Mucosa of rectum (tissue), 2 donors: ENCODE measurements around the gene SKI.

Source experiments
- H3K27ac ChIP-seq, 2 donors: one replicate each; pipeline ENCODE4 v1.7.0; 2013; ENCODE audit warnings: inconsistent platforms in 2 of 2, low read depth in 2 of 2, low read length in 2 of 2
- H3K27me3 ChIP-seq, 2 donors: one replicate each; pipeline ENCODE4 v1.7.0; 2013; ENCODE audit warnings: low read length in 2 of 2; ENCODE audit not compliant: control insufficient read depth in 2 of 2, insufficient read depth in 2 of 2
- H3K36me3 ChIP-seq, 2 donors: one replicate each; pipeline ENCODE4 v1.7.0; 2013; ENCODE audit warnings: low read length in 2 of 2; ENCODE audit not compliant: control insufficient read depth in 2 of 2, insufficient read depth in 2 of 2
- H3K4me1 ChIP-seq, 2 donors: one replicate each; pipeline ENCODE4 v1.7.0; 2013; ENCODE audit warnings: low read length in 2 of 2, mild to moderate bottlenecking in 1 of 2; ENCODE audit not compliant: control insufficient read depth in 2 of 2, insufficient read depth in 2 of 2
- H3K4me3 ChIP-seq, 2 donors: one replicate each; pipeline ENCODE4 v1.7.0; 2013; ENCODE audit warnings: low read length in 2 of 2
- H3K9ac ChIP-seq, 2 donors: one replicate each; pipeline ENCODE4 v1.7.0; 2013; ENCODE audit warnings: low read length in 2 of 2, low read depth in 1 of 2, mild to moderate bottlenecking in 1 of 2
- H3K9me3 ChIP-seq, 2 donors: one replicate each; pipeline ENCODE4 v1.7.0; 2013; ENCODE audit warnings: low read length in 2 of 2; ENCODE audit not compliant: control insufficient read depth in 2 of 2
- donor health status: healthy.
- donor health status: Normal muscosa, but diverticular disease.

Gene SKI

DNA sequence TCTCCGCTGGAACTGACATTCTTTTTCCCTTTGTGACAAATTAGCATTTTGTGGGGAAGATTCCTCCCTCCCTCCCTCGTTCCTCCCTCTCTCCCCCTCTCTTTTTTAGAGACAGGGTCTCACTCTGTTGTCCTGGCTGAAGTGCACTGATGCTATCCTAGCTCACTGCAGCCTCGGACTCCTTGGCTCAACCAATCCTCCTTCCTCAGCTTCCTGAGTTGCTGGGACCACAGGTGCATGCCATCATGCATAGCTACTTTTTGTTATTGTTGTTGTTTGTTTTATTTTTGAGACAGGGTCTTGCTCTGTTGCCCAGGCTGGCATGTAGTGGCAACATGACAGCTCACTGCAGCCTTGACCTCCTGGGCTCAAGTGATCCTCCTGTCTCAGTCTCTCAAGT is 6.8 kb upstream of the SKI start:
- Histone ChIP-seq H3K9ac (no peak overlapping the region), H3K27me3 (no peaks in the 10 kb centered on the region)

DNA sequence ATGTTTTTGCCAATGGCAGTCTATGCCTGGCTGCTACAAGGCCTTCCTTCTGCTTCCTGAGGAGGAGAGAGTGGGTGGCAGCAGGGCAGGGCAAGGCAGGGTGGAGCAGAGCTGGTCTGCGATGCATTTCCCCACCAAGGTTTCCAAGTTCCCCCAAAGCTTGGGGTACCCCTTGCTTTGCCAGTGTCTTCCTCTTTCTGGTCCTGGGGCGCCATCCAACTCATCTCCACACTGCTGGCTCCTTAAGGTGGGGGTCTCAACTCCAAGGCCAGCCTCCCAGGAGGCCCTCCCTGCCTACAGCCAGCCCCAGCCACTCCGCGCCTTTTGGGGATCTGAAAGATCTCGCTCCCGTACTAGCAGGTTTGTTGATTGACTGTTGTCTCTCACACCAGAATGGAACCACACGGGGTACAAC is 3.9 kb upstream of the SKI start:
- Histone ChIP-seq H3K27ac (no peak overlapping the region), H3K9me3 (no peaks in the 10 kb centered on the region), H3K9ac (no peak overlapping the region), H3K27me3 (no peaks in the 10 kb centered on the region), H3K36me3 (no peaks in the 10 kb centered on the region), H3K4me3 (no peak overlapping the region), H3K4me1 (peaks cover 4 to 8% of the 10 kb centered on the region in 2 donors)

More for the DNA sequence above, 6.8 kb upstream of the SKI start:
- no peaks in the 10 kb centered on the region for H3K36me3 ChIP-seq
- H3K4me3 ChIP-seq: no peak overlapping the region
- no peaks in the 10 kb centered on the region for H3K4me1 ChIP-seq
- no peak overlapping the region for H3K27ac ChIP-seq
- H3K9me3 ChIP-seq: no peaks in the 10 kb centered on the region

DNA sequence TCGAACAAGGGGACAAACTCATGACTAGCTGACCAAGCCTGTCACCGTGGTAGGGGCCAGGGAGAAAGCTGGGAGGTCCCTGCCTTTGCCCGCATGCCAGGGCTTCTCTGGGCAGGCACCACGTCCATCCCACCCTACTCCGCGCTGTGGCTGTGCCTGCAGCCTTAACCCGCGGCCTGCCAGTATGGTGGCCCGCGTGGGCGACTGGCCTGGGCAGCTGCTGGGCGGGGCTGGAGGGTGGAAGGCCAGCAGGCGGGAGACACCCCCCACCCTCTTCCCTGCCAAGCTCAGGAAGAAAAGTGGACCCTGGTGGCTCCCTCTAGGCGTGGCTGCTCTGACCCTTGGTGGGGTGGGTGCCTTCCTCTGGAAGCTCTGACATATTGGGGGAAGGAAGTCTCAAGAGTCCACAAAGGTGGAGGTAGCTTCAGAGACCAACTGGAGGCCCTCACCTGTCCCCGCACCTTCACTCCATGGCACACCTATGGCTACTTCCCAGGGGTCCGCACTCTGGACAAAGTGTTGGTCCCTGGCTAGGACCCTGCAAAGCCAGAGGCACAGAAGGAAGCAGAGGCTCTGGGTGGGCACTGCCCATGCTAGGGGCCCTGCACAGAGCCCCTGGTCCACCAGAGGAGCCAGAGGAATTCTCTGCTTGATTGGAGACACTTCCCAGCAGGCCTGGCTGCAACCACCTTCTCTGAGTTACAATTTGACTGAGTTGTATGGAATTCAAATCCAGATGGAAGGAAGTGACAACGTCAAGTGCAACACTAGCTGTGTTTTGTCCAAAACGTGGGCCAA is 3.3 kb upstream of the SKI start:
- Histone ChIP-seq H3K9me3 (no peaks in the 10 kb centered on the region), H3K27ac (no peak overlapping the region), H3K4me3 (no peak overlapping the region), H3K4me1 (peaks cover 10 to 14% of the 10 kb centered on the region in 2 donors), H3K9ac (no peak overlapping the region), H3K36me3 (no peaks in the 10 kb centered on the region), H3K27me3 (no peaks in the 10 kb centered on the region)

DNA sequence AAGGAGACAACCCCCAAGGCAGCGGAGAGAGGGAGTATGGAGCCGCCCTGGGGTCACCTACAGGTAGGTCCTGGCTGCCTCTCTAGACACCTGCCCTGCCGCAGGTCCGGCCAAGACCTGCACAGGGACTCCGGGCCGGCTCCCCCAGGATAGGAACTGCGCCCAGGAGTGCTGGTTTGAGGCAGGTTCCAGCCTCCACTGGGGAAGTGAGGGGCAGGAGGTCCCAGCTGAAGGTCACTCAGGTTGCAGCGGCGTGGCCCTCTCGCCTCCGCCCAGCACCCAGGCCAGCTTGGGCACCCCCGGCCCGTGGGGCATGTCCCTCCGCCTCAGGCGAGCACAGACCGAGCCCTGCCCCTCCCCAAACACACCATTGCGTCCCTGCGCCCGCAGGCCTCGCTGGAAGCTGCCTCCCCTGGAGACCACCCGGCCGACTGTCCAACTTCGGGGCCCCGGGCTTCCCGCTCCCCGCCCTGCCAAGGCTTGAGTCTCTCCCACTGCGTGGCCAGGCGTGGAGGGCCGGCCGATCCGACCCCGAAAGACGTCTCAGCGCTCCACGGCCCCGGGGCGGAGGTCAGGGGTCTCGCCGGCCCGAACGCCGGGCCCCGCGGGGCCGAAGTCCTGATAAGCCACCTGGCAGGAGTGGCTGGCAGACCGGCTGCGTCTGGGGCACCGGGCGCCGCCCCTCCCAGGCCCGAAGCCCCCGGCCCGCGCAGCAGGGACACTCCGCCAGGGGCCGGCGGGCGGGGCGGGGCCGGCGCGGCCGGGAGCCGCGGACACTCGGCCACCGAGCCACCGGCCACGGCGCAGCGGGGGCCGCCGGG is 1.4 kb upstream of the SKI start:
- Histone ChIP-seq H3K9me3 (no peaks in the 10 kb centered on the region), H3K27ac (peak overlapping the region; percentile 97 to 98), H3K36me3 (no peaks in the 10 kb centered on the region), H3K27me3 (no peaks in the 10 kb centered on the region), H3K9ac (peak overlapping the region; percentile 81 to 97), H3K4me3 (peak overlapping the region; percentile 70 to 84), H3K4me1 (peaks cover 28 to 33% of the 10 kb centered on the region in 2 donors)

DNA sequence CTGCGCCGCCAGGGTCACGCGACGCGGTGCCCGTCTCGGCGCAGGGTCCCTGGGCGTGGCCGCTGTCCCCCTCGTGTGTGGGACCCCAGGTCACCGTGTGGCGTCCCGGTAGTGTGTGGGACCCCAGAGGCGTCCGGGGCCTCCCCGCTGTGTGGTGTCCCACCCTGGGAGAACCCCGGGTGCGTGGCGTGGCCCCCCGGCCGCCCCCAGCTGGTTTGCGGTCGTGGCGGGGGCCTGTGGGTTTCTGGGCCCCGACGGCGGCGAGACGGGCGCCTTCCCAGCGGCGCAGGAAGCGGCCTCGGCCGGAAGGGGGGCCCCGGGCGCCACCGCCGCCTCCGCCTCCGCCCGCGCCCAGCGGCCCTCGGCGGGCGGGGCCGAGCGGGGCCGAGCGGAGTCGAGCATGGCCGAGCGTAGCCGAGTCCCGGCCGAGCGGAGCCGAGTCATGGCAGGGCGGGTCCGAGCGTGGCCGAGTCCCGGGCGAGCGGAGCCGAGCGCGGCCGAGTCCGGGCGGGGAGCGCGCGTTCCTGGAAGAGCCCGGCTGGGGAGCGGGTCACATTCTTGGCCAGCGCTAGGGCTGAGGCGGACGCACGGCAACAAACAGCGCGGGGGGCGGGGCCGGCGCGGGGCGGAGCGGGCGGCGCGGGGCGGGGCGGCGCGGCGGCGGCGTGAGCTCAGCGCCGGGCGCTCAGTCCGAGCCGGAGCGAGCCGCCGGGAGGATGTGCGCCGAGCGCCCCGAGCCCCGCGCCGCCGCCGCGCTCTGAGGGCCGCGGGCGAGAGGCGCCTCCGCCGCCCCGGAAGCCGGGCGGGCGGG is 568 bp upstream of the SKI start:
- Histone ChIP-seq H3K4me1 (peaks cover 34 to 41% of the 10 kb centered on the region in 2 donors), H3K27ac (peak overlapping the region; percentile 97 to 98)

DNA sequence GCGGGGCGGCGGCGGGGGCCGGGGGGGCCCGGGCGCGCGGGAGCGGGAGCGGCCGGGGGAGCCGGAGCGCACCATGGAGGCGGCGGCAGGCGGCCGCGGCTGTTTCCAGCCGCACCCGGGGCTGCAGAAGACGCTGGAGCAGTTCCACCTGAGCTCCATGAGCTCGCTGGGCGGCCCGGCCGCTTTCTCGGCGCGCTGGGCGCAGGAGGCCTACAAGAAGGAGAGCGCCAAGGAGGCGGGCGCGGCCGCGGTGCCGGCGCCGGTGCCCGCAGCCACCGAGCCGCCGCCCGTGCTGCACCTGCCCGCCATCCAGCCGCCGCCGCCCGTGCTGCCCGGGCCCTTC is 546 bp downstream of the SKI start:
- no peaks in the 10 kb centered on the region for H3K9me3 ChIP-seq
- no peaks in the 10 kb centered on the region for H3K36me3 ChIP-seq
- H3K27ac ChIP-seq: peak overlapping the region; percentile 64 to 80
- H3K27me3 ChIP-seq: no peaks in the 10 kb centered on the region
- peak overlapping the region in 1 of 2 donors; percentile 69 for H3K9ac ChIP-seq
- H3K4me1 ChIP-seq: peaks cover 44 to 46% of the 10 kb centered on the region in 2 donors
- peak overlapping the region; percentile 79 to 83 for H3K4me3 ChIP-seq

More for the DNA sequence above, 568 bp upstream of the SKI start:
- Histone ChIP-seq H3K36me3 (no peaks in the 10 kb centered on the region), H3K9me3 (no peaks in the 10 kb centered on the region), H3K27me3 (no peaks in the 10 kb centered on the region), H3K4me3 (peak overlapping the region; percentile 70 to 84), H3K9ac (peak overlapping the region; percentile 81 to 97)

DNA sequence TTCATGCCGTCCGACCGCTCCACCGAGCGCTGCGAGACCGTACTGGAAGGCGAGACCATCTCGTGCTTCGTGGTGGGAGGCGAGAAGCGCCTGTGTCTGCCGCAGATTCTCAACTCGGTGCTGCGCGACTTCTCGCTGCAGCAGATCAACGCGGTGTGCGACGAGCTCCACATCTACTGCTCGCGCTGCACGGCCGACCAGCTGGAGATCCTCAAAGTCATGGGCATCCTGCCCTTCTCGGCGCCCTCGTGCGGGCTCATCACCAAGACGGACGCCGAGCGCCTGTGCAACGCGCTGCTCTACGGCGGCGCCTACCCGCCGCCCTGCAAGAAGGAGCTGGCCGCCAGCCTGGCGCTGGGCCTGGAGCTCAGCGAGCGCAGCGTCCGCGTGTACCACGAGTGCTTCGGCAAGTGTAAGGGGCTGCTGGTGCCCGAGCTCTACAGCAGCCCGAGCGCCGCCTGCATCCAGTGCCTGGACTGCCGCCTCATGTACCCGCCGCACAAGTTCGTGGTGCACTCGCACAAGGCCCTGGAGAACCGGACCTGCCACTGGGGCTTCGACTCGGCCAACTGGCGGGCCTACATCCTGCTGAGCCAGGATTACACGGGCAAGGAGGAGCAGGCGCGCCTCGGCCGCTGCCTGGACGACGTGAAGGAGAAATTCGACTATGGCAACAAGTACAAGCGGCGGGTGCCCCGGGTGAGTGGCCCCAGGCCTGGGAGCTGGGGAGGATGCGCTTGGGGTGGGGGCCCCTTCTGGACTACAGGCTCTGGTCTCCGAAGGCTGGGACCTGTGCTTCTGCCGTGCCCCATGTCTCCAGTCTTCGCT is 1.1 kb downstream of the SKI start:
- peak overlapping the region; percentile 64 to 80 for H3K27ac ChIP-seq
- H3K36me3 ChIP-seq: no peaks in the 10 kb centered on the region
- H3K27me3 ChIP-seq: no peaks in the 10 kb centered on the region
- H3K4me3 ChIP-seq: peak overlapping the region; percentile 79 to 83
- H3K9me3 ChIP-seq: no peaks in the 10 kb centered on the region
- H3K9ac ChIP-seq: peak overlapping the region; percentile 68 to 69
- H3K4me1 ChIP-seq: peaks cover 50 to 52% of the 10 kb centered on the region in 2 donors

DNA sequence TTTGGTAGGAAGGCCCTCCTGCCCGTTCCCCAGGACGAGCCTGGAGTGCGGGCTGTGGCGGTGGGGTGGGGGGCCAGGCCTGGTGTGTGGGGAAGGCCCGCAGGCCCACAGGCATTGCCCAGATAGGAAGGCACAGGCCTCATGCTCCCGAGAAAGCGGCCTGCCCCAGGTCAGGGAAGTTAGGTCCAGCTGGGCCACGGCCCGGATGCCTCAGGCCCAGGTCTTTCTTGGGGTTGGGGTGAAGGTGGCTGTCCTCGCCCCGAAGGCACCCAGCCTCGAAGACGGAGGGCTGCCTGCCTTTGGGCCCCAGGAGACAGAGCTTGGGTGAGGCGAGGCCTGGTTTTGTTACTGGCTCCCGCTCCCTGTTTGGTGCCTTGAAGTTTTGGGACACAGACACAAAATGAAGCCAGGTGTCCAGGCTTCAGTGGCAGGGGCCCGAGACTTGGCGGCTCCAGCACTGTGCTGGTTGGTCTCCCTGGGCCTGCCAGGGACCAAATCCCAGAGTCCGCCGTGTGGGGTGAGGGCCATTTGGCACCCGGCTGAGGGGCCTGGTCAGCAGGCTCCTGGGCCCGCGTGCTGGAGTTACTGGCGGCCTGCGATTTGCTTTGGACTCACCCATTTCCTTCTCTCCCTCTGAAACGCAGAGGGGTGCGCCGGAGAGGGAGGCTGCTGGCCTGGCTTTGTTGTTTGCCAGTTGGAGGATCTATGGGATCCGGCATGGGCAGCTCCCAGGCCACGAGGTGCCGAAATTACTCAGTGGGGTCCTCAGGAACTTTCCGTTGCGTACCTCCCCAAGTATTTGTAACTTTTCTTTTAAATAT is 2.0 kb downstream of the SKI start:
- H3K27ac ChIP-seq: peak overlapping the region; percentile 64 to 80
- H3K9ac ChIP-seq: peak overlapping the region; percentile 68 to 69
- no peaks in the 10 kb centered on the region for H3K27me3 ChIP-seq
- H3K36me3 ChIP-seq: no peaks in the 10 kb centered on the region
- peak overlapping the region; percentile 79 to 83 for H3K4me3 ChIP-seq
- H3K9me3 ChIP-seq: no peaks in the 10 kb centered on the region
- peaks cover 55 to 57% of the 10 kb centered on the region in 2 donors for H3K4me1 ChIP-seq
